ENCODE results near the gene LLGL2. TPM values are rescaled to one million over a fixed set of nuclear protein-coding genes. Genes with fewer than 3 reads are reported as not detected.

Gene LLGL2
- total RNA-seq, 2 donors from 2014 or later, result 6.4 to 20.0 TPM

DNA sequence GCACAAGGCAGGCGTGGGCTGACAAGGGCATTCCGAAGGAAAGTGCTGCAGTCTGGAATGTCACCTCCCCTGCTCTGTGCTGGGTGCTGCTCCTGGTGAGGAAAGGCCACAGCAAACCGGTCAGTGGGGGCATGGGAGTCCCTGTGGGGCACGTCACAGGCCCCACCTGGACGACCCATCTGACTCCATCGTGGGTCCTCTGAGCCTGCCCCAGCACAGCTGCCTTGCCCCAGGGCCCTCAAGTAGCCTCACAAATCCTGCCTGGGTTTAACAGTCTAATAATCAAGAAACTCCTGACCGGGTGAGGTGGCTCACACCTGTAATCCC, 59.3 kb downstream of the LLGL2 start:
- H3K27me3 ChIP-seq (replicated peaks; ENCODE audit: insufficient read depth), result no peaks in the 10 kb centered on the region

DNA sequence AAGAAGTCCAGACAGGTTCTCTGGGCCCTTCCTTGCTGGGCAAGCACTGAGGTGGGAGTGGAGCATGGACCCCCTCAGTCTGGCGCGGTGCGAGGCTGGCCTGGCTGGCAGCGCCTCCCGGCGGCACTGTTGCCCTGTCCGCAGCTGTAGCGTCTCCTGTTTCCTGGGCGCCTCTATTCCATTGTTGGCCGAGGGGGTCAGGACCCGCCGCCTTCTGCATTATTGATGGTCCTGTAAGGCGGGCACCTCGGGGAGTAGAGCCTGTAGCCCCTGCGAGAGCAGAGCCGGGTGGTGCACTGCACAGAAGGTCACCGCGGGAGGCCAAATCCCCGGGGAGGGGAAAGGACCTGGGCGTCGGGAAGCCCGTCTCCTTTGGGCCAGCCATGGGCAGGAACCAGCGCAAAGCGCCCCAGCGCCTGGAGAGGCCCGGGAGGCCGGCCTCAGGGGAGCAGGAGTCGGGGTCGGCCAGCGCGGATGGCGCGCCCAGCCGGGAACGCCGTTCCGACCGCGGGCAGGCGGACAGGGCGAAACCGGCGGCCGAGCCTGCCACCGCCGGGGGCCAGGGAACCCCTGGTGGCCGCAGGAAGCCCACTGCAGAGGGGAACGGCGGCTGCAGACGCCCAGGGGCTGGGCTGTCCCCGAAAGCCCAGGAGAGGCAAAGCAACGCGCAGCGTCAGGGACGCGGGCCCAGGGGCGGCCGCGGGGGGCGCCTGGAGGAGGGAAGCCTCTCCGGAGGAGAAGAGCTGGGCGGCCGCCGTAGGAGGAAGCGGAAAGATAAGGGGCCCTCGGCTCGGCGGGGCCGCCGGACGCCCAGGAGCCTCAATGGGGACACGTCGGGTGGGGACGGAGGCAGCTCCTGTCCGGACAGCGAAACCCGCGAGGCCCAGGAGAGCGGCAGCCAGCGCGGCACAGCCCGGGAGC, 62.4 kb downstream of the LLGL2 start, which contains the start of gene MYO15B:
MYO15B (plus strand) TSS at position 126 of the 921 bp plus-strand sequence; CDS start at position 384, 258 bp downstream.
- ATAC-seq (ENCODE audit: insufficient number of reproducible peaks, low FRiP score, low read depth), result no peak
- H3K4me3 ChIP-seq, result peak within 1 kb of the TSS; percentile 85

More for the DNA sequence above, 59.3 kb downstream of the LLGL2 start:
- DNase-seq (ENCODE audit: low spot score) (no peak), ATAC-seq (ENCODE audit: insufficient number of reproducible peaks, low FRiP score, low read depth) (no peak)
- H3K27ac ChIP-seq, result no peak overlapping the region
- no peak overlapping the region for H3K4me3 ChIP-seq
- H3K36me3 ChIP-seq, result no peaks in the 10 kb centered on the region
- H3K9me3 ChIP-seq, result no peaks in the 10 kb centered on the region
- H3K4me1 ChIP-seq (ENCODE audit: control insufficient read depth in 1 of 2, low read depth in 2 of 2), result peaks cover 0 to 20% of the 10 kb centered on the region in 2 donors
- TF ChIP-seq, protein P1, sequence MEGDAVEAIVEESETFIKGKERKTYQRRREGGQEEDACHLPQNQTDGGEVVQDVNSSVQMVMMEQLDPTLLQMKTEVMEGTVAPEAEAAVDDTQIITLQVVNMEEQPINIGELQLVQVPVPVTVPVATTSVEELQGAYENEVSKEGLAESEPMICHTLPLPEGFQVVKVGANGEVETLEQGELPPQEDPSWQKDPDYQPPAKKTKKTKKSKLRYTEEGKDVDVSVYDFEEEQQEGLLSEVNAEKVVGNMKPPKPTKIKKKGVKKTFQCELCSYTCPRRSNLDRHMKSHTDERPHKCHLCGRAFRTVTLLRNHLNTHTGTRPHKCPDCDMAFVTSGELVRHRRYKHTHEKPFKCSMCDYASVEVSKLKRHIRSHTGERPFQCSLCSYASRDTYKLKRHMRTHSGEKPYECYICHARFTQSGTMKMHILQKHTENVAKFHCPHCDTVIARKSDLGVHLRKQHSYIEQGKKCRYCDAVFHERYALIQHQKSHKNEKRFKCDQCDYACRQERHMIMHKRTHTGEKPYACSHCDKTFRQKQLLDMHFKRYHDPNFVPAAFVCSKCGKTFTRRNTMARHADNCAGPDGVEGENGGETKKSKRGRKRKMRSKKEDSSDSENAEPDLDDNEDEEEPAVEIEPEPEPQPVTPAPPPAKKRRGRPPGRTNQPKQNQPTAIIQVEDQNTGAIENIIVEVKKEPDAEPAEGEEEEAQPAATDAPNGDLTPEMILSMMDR (IDR thresholded peaks at IDR 0.05), result no peak

DNA sequence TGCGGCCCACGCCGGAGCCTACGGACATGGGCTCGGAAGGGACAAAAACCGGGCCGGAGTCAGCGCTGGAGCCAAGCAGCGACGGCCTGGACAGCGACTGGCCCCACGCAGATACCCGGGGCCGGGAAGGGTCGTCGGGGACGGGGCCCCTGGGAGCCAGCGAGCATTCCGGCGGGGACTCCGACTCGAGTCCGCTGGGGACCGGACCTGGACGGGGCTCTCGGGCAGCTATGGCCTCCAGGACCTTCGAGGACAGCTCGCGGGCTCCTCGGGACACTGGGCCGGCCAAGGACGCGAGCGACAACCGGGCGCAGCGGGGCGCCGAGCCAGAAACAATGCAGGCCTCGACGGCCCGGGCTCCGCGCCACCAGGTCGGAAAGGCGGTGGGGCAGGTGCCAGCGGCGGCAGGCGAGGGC, 63.1 kb downstream of the LLGL2 start:
- H3K27me3 ChIP-seq (replicated peaks; ENCODE audit: insufficient read depth), result no peaks in the 10 kb centered on the region
- peak overlapping the region; percentile 76 to 82 for H3K27ac ChIP-seq
- peaks cover 0 to 22% of the 10 kb centered on the region in 2 donors for H3K4me1 ChIP-seq (ENCODE audit: control insufficient read depth in 1 of 2, low read depth in 2 of 2)
- no peak for DNase-seq (ENCODE audit: low spot score)
- no peaks in the 10 kb centered on the region for H3K36me3 ChIP-seq
- ATAC-seq (ENCODE audit: insufficient number of reproducible peaks, low FRiP score, low read depth), result peak; percentile 11
- TF ChIP-seq, protein P1 (IDR thresholded peaks at IDR 0.05), result no peak
- H3K4me3 ChIP-seq, result peak overlapping the region; percentile 85
- no peaks in the 10 kb centered on the region for H3K9me3 ChIP-seq

More for the DNA sequence above, 62.4 kb downstream of the LLGL2 start, which contains the start of gene MYO15B:
- Histone ChIP-seq H3K27me3 (replicated peaks; ENCODE audit: insufficient read depth) (no peaks in the 10 kb centered on the region), H3K27ac (peak within 1 kb of the TSS; percentile 76 to 82), H3K36me3 (no peaks in the 10 kb centered on the region), H3K9me3 (no peaks in the 10 kb centered on the region), H3K4me1 (ENCODE audit: control insufficient read depth in 1 of 2, low read depth in 2 of 2) (peaks cover 0 to 22% of the 10 kb centered on the region in 2 donors)
- TF ChIP-seq, protein P1 (IDR thresholded peaks at IDR 0.05), result peak; percentile 36
- DNase-seq (ENCODE audit: low spot score), result no peak

DNA sequence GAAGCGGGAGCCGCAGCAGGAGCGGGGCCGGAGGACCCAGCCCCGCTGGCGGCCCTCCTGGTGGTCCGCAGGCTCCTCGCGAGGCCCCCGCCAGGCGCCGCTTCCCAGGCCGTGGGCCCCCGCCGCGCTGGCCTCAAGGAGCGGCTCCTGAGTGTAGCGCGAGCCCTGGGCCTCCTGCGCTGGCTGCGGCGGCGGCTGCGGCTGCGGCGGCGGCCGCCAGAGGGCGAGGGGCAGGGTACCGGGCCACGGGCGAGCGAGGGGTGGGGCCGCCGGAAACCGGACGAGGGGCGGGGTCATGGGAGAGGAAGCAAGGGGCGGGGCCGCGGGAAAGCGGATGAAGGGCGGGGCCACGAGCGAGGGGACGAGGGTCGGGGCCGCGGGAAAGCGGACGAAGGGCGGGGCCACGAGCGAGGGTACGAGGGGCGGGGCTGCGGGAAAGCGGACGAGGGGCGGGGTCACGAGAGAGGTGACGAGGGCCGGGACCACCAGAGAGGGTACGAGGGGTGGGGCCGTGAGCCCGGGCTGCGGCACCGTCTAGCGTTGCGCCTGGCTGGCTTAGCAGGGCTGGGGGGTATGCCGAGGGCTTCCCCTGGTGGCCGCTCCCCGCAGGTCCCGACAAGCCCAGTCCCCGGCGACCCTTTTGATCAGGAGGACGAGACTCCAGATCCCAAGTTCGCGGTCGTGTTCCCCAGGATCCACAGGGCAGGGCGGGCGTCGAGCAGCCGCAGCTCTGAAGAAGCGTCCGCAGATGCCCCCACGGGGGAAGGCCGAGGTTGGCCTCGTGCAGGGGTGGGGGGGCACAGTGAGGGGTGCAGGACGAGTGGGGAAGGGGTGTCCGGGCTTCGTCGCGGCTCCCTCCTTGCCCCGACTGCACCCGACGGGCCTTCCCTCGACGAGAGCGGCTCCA, 63.8 kb downstream of the LLGL2 start:
- Histone ChIP-seq H3K4me1 (ENCODE audit: control insufficient read depth in 1 of 2, low read depth in 2 of 2) (peaks cover 0 to 22% of the 10 kb centered on the region in 2 donors), H3K4me3 (peak overlapping the region; percentile 85), H3K27me3 (replicated peaks; ENCODE audit: insufficient read depth) (no peaks in the 10 kb centered on the region), H3K9me3 (no peaks in the 10 kb centered on the region), H3K27ac (peak overlapping the region; percentile 76 to 82), H3K36me3 (no peaks in the 10 kb centered on the region)
- DNase-seq (ENCODE audit: low spot score) (peak; percentile 88), ATAC-seq (ENCODE audit: insufficient number of reproducible peaks, low FRiP score, low read depth) (peak; percentile 69)
- TF ChIP-seq, protein P1 (IDR thresholded peaks at IDR 0.05), result peak; percentile 79

Data from thoracic aorta (tissue), 2 donors.